ENCODE data around the gene USP33.
"Not testable (repeated sequence)": the region's sequence is repeated elsewhere in the genome, so short reads cannot be mapped to it uniquely, and the experiment has no call there.

GRCh38 chr1:77699673-77700072 lies 60.0 kb downstream of the USP33 start:
- not testable (repeated sequence) for TF ChIP-seq CTCF (IDR thresholded peaks at IDR 0.05); ZFX (IDR thresholded peaks at IDR 0.05; ENCODE audit: borderline replicate concordance)
